T-helper 1 cell (primary cell): ENCODE data around the gene RHOH.

ENCODE experiments used
- DNase-seq, 5 donors: peaks; one replicate each; pipeline ENCODE4 v3.0.0-alpha.2; 2012 to 2020

The RHOH gene

DNA sequence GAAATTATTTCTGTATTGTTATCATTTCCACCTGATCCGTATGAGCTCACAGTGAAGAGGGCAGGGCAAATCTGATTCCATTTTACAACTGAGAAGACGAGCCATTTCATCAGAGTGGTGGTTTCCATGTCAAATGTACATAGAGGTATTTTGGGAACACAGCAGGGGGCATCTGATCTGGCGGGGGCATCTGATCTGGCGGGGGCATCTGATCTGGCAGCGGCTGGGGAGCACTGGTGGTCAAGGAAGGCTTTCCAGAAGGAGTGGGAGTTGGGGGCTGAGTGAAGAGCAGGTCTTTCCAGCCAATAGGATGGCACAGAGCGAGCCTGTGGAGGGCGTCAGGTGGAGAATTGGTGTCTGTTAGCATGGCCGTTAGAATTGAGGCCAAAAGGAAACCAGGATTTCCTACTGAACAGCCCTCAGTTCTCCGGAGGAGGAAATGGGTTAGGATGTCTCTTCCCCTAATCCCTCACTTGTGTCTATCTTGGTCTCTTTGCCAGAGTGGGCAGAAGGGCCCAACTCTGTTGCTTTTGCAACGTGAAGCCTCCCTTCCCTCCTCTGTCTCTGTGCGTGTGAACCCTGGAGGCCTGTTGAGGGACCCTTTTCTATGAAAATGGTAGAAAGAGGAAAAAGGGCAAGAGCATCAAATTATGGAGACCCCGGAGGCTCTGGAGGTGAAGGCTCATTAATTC lies 41.3 kb downstream of the RHOH start:
- no peak for DNase-seq

GRCh38 chr4:40238700-40239548 lies 42.1 kb downstream of the RHOH start:
- DNase-seq = peak; percentile 64 to 93 (median 75)

DNA sequence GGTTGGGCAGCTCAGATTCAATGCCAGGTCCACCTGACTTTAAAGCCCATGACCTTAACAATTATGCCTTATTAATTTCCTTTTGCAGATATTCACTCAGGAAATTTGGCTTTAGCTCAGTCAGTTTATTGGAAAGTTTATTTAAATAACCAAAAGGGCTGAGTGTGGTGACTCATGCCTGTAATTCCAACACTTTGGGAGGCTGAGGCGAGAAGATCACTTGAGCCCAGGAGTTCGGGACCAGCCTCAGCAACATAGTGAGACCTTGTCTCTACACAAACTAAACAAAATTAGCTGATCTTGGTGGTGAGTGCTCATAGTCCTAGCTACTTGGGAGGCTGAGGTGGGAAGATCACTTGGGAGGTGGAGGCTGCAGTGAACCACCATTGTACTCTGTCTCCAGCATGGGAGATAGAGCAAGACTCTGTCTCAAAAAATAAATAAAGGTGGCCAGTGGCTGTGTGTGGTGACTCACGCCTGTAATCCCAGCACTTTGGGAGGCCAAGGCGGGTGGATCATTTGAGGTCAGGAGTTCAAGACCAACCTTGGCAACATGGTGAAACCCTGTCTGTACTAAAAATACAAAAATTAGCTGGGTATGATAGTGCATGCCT lies 43.3 kb downstream of the RHOH start:
- DNase-seq = no peak

GRCh38 chr4:40241026-40241425 lies 44.2 kb downstream of the RHOH start:
- no peak for DNase-seq

GRCh38 chr4:40241941-40242340 lies 45.1 kb downstream of the RHOH start:
- DNase-seq = peak in 4 of 5 donors; percentile 24 to 53 (median 46)

DNA sequence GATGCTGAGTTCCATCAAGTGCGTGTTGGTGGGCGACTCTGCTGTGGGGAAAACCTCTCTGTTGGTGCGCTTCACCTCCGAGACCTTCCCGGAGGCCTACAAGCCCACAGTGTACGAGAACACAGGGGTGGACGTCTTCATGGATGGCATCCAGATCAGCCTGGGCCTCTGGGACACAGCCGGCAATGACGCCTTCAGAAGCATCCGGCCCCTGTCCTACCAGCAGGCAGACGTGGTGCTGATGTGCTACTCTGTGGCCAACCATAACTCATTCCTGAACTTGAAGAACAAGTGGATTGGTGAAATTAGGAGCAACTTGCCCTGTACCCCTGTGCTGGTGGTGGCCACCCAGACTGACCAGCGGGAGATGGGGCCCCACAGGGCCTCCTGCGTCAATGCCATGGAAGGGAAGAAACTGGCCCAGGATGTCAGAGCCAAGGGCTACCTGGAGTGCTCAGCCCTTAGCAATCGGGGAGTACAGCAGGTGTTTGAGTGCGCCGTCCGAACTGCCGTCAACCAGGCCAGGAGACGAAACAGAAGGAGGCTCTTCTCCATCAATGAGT lies 46.6 kb downstream of the RHOH start:
- DNase-seq = no peak

GRCh38 chr4:40244606-40245005 lies 47.8 kb downstream of the RHOH start:
- DNase-seq = no peak

DNA sequence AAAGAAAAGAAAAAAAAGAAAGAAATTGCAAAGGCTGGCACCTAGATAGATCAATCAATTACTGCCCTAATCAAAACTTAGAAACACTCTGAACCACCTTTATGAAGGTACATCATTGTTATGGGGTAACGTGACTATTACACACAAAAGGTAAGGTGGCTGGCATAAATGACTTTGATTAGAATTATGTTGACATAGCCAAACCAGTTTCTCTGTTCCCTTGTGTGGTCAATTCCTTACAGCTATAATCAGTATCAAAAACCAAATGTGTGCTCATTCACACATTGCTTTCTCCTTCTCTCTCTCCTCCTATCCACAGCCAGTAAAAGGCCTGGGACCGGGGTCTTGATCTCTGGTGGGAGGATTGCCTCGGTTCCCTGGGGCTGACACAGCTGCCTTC lies 48.7 kb downstream of the RHOH start:
- DNase-seq = no peak

- no peak for DNase-seq
Measured at GRCh38 chr4:40246011-40246900, 49.4 kb downstream of the RHOH start.

- no peak for DNase-seq
Measured at GRCh38 chr4:40246938-40247337, 50.1 kb downstream of the RHOH start.

DNA sequence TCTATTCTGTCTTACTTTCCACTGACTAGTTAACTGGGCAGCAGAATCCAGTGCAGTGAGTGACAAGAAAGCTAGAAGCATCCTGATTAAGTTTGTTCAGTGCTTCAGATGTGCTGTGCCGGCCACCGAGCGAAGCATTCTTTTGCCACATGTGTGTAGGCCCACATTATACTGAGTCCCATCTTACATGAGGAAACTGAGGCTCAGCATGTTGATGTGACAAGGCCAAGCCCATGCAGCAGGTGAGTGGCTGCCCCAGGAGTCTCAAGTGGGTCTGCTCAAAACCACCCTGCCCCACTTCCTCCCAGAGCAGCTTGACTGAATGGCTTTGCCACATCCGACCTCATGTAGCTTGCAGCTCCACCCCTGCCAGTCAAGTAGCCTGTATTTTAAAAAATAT lies 50.5 kb downstream of the RHOH start:
- peak; percentile 23 to 76 (median 42) for DNase-seq

DNA sequence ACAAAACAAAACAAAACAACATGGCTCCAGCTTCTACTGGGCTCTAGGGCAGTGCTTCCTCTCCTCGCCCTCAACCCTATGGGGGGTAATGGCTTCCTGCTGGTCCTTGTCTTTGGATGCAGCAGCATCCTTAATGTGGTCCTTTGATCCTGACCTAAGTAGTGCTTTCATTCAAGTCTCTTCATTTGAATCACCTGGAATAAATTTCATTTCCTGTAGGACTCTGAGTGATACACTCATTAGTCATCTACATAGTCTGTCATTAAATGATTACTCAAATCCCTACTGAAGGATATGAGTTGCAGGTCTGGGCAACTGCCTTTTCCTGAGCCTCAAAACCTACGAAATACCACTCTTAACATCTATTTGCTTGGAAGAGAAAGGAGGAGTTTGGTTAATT lies 54.5 kb downstream of the RHOH start:
- DNase-seq = peak in 1 of 5 donors; percentile 78

- DNase-seq = no peak
Measured at GRCh38 chr4:40253906-40254305, 57.1 kb downstream of the RHOH start.

DNA sequence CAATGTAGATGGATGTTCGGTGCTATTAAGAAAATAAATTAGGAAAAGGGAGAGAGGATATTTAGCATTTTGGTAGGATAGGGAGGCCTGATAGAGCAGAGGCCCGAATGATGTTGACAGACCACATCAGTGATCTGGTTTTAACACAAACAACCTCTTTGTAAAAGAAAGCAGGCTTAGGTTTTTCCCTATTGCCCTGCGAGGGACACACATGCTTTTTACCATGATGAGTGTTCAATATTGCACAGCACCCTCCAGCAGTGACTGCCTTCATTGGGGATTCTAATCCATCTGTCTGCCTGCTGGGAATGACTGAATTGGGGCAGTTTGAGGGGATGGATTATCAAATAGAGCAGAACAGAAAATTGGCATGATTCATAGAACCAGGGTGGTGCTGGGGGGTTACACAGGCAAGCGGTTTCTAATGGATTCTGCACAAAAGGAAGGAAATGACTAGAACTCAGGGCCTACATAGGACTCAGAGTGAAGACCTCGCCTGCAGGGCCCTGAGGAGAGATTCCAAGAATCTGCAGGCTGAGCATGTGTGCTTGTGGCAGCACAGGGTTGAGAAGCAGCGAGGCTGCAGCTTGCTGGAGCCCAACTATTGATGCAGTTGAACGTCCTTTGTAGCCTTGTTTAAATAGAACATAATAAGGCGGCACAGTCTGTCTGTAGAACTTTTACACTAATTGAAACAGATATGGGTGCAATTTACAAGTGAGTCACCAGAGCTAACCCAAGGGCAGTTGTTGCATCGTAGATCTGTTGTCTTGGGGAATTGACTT lies 58.0 kb downstream of the RHOH start:
- peak in 1 of 5 donors; percentile 71 for DNase-seq

GRCh38 chr4:40255393-40256281 lies 58.8 kb downstream of the RHOH start:
- DNase-seq = peak in 1 of 5 donors; percentile 57

DNA sequence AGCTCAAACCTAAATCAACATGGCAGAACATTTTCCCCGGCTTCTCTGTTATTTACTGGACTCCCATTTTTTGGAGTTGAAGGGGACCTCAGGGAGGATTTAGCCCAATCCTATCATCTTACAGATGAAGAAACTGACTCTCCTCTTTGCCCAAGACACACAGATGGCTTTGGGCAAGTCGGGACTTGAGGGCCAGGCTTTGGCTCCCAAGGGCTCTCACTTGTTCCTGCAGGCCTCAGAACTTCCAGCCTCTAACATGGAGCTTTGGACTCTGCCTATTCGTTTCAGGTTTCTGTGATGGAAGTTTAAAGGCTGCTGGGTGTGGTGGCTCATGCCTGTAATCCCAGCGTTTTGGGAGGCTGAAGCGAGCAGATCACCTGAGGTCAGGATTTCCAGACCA lies 59.5 kb downstream of the RHOH start:
- no peak for DNase-seq

GRCh38 chr4:40256817-40257216 lies 60.0 kb downstream of the RHOH start:
- DNase-seq = no peak

- no peak for DNase-seq
Measured at GRCh38 chr4:40258627-40259026, 61.8 kb downstream of the RHOH start.

DNA sequence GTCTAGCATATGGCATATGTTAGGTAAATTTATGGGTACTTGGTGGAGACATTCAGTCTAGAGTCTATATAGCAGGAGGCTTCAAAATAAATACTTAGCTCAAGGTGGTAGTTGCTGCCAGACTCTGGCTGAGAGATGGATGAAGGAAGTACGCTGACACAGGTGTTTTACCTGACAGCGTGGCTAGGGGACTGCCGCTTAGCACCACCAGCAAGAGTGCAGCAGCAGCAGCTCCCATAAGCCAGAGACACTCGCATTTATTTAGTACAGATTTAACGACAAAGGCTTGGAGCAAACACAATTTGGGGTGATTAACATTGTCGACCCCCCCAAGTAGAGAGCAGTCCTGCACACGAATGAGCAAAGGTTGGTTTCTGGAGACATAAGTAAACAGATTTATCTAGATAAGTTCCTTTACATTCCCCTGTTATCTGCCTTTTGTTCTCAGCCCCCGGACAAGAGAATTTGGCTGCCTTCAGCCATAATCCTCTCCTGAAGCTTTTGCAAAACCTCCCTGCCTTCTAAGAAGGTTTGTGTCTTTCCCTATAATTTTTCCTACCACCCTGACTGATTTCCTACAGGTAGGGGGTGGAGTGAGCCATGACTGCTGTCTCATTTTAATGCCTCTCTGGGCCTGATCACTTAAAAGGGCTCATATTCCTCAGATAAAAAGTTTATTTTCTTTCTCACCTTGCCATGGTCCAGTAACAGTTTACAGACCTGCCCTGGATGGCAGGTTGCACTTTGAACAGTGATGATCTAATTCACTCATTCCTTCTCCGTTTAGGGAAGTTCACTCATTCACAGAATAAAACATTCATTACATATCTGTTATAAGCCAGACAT lies 64.6 kb downstream of the RHOH start:
- DNase-seq = no peak
